Activated naive CD4-positive, alpha-beta T cell (primary cell): ENCODE data around the gene DEPDC5.
"Not testable (repeated sequence)": the region's sequence is repeated elsewhere in the genome, so short reads cannot be mapped to it uniquely, and the experiment has no call there.

Experiments
- DNase-seq, 4 experiments: peaks; one replicate each; lab custom pipeline; 2025; lab: John Stamatoyannopoulos, UW

The DEPDC5 gene

DNA sequence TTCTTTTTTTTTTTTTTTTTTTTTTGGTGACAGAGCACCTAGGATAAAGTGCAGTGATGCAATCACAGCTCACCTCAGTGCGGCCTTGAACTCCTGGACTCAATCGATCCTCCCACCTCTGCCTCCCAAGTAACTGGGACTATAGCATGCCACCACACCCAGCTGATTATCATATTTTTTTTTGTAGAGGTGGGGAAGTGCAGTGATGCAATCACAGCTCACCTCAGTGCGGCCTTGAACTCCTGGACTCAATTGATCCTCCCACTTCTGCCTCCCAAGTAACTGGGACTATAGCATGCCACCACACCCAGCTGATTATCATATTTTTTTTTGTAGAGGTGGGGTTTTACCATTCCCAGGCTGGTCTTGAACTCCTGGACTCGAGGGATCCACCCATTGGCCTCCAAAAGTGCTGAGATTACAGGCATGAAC, 61.6 kb downstream of the DEPDC5 start:
- DNase-seq = not testable (repeated sequence)

DNA sequence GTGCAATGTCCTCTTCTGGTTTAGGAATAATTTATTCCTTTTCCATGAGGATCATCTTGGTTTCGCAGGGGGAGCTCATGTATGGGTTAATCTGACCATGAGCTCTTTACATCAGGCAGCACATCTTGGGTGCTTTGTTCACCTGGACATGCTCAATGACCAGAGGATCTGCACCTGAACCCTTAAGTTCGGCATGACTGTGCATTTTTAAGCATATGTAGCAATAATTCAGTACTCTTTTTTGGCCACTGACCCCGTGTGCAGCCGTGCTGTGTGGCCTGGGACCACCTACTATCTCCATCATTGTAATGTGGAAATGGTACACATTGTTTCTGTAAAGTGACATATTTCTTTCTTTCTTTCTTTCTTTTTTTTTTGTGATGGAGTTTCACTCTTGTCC, 62.9 kb downstream of the DEPDC5 start:
- DNase-seq = no peak

DNA sequence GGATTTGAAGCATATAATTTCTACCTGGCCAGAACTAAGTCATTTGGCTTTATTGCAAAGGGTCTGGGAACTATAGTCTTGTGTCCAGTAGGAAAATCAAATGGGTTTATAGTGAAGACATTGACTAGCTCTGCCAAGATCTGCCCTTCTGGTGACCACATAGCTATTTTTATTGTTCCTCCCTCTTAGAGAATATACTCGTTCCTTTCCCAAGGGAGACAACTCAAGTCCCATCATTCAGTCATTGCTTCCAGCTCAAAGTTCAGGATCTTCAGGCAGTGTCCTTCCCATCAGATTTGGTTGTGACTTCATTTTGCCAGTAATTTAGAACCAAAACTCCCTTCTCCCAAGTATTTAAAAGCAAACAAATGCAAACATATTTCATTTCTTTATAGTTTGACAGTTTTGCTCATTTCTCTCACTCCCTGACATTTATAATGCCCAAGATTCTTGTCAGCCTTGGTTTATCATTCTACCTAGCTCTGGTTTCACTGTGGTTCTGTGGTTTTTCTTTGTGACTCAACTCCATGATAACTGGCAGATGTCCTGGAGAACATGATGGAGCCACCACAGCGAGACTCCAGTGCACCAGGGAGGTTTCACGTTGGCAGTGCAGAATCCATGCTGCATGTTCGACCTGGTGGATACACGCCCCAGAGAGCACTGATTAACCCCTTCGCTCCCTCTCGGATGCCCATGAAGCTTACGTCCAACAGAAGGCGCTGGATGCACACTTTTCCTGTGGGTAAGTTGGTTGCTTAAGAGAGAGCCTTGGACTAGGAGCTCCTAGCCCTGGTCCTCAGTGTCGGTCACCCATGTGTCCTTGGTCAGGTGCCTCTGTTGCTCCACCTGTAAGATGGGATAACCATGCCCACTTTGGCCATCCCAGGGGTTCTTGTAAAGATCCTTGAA, 64.9 kb downstream of the DEPDC5 start:
- no peak for DNase-seq

DNA sequence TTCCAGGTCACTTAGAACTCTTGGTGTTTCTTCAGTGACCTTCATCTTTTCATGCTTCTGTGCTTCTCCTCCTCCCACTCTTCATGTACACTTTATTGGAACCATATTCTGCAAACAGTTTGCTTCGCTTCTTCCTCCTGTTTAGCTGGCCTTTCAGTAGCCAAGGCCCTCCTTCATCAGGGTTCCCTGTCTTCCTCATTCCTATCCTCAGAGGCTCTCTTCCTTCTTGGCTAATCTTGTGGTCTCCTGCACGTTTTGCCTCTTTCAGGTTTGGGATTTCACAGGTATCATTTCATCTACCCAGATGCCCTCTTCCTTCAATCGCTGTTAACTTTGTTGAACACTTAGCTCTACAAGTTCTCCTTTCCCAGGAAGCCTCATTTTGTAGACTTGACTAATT, 66.8 kb downstream of the DEPDC5 start:
- DNase-seq = no peak

DNA sequence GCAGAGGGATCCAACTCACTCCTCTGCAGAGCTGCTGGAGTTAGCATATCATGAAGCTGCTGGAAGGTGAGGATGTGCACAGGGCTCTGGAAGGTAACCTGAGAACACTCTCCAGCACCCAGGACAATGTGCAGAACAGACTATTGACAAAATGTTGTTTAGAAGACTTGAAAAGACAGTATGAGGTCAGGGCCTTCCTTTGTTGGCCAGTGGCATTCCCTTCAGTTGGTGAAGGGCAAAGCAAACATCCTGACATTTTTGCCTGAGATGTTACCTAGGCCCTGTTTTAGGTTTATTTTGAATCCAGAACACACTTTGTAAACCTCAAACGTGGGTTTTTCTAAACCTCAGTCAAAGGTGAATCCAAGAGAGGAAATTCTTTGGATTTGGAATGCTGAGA, 67.8 kb downstream of the DEPDC5 start:
- DNase-seq = no peak

DNA sequence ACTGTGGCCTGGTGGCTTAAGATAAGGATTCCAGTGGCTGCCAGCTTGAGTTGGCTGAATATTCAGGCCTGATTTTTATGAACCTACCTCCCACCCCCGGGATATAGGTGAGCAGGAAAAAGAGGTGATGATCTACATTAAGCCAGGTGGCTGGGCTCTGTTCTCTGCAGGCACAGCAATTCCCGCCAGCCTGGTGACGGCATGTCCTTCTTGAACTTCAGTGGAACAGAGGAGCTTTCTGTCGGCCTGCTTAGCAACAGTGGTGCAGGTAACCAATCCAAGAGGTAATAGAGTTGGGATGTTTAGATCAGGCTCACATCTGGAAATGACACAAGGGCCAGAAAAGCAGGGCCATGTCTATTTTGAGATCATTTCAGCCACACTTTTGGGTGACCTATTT, 68.7 kb downstream of the DEPDC5 start:
- DNase-seq = no peak

DNA sequence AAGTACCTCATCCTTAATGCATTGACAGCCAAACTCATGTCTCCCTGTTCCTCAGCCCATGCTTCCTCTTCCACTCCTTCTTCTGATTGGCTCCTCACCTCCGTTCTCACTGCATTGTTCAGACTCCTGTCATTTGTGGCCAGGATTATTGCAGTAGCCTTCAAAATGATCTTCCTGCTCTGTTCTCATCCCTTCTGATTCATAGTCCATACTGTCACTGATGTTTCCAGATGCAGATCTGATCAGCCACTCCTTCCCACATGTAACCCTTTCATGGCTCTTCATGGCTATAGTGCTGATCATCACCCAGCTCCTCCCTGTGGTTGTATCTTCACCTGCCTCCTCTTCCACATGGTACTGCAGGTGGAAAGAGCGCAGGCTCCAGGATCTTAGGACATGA, 71.7 kb downstream of the DEPDC5 start:
- DNase-seq = no peak

DNA sequence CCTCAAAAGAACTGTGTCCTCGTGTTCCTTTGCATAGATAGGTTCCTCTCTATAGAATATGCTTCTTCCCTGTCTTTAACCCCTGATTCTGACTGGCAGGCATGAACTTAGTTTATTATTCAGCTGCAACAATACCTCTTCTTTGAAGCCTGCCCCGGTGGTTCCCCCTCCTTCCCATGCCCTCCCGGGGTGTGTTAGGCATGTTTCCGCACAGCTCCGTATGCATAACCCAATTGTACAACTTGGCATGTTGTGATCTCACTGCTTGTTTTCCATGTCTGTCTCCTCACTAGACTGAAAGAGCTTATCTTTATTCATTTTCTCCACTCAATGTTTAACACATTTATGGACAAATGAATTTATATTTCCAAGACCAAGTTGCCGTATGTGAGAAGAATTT, 72.6 kb downstream of the DEPDC5 start:
- DNase-seq = no peak

DNA sequence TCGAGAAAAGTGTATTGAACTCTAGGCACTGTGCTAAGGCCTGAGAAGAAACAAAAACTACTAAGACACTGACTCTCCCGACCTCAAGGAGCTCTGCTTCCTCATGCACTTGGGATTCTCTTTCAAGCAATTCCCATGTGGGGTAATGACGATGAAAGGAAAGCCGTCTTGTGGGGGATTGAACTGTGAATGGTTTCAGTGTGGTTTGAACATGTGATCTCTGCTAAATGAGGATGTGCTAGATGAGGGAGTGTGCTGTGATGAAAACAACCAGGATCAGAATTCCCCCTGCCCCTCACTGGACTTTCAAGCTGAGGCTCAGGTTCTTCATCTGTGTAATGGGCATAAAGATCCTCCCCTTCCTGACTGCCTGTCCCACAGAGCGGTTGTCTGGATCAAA, 74.9 kb downstream of the DEPDC5 start:
- no peak for DNase-seq

DNA sequence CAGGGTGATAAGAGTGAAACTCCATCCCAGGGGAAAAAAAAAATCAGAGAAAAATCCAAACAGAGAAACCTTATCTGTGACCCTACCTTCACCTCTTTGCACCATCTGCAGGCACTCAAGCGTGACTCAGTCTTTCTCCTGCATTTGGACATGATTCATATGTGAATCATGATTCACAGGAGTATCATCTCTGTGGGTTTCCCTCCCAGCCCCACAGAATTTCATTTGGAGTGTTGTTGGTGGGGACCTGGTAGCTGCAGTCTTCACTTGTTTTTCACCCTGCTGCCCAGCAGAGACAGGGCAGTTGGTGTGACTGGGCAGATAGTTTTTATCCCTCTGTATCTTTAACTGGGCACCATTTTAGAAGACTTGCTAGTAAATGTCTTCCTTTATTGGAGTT, 75.7 kb downstream of the DEPDC5 start:
- DNase-seq = no peak

DNA sequence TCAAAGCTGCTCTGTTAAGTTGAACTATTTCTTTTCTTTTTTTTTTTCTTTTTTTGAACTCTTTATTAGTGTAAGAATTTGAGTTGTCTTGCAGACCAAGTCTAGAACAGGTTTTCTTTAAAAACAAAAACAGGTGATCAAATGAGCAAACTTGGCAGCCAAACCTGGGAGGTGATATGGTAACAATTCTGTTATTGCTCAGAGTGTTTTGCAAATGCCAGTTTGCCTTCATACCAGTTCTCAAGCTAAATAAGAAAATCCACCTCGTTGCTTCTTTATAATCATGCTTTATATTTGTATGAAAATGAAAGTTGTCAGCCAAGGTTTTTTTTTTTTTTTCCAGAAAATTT, 76.9 kb downstream of the DEPDC5 start:
- no peak for DNase-seq

DNA sequence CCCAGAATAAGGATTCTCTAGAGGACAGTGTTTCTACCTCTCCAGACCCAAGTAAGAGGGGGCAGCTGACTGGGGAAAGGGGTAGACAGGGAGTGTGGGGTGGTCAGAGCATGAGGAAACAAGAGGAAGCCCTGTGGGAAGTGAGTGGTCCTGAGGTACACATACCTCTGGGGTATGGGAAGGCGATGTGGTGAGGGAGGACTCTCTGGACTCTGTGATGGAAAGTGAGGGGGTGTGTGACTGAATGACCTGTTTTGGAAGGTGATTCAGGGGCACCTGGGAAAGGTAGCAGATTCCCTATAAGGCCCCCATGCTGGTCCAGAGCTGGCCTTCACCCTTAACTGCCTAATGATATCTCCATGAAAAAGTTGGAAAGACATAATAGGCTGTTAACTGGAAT, 80.1 kb downstream of the DEPDC5 start:
- DNase-seq = no peak

DNA sequence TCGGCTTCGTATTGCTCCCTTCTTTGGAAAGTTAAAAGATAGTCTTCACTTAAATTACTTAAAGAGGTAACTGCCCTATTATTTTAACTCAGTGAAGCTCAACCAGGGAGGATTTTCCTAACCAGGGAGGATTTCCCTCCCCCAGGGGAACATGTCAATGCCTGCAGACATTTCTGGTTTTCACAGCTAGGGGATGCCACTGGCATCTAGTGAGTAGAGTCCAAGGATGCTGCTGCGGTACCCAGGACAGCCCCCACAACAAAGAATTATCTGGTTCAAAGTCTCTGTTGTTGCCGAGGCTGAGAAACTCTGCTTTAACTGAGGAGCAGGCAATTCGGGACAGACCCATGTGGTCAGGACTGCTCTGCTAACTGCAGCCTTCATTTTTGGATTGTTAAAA, 82.2 kb downstream of the DEPDC5 start:
- no peak for DNase-seq

DNA sequence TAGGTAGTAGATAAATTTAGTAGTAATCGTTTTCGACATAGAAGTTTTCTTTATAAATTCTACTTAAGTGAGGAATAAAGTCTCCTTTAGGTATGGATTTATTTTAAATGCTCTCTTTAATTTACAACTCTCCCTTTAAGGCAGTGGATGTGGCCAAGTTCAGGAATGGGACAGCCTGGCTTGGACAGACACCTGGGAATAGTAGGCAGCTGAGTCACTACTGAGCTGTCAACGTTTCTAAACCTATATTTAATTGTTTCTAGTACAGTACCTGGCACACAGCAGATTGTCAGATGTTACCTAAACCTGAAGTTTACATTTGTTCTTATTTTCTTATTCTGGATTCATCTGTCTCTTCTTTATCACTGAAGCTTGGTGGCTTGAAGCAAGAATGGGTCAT, 85.1 kb downstream of the DEPDC5 start:
- no peak for DNase-seq

DNA sequence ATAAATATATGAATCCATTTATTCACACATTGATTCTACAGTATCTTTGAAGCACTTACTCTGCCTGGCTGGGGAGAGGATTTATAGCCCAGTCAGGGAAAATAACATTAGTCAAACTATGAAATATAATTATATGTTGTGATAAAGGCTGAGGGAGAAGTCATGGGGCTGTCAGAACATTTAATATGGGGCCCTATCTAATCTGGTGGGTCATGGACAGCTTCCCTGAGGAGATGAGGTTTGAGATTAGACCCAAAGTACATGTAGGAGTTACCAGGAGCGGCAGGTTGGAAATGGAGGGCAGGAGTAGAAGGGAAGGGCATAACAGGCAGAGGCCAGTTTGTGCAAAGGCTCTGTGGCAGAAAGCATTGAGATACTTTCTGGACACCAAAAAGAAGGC, 86.2 kb downstream of the DEPDC5 start:
- no peak for DNase-seq

DNA sequence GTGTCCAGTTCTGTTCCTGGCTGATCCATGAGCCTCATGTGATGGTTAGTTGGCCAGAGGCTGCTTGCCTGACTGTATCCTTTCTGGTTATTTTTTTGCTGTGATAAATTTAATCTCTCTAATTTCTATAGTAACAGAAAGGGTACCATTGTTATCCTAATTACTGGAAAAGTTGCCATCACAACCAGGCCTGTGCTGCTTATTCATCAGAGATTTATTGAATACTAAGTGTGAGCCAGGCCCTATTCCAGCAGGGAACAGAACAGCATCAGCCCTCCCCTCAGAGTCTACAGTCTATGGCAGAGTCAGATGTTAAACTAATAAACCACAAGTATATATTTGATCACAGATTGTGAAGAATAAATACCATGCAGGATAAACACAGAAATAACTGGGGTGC, 86.8 kb downstream of the DEPDC5 start:
- no peak for DNase-seq

DNA sequence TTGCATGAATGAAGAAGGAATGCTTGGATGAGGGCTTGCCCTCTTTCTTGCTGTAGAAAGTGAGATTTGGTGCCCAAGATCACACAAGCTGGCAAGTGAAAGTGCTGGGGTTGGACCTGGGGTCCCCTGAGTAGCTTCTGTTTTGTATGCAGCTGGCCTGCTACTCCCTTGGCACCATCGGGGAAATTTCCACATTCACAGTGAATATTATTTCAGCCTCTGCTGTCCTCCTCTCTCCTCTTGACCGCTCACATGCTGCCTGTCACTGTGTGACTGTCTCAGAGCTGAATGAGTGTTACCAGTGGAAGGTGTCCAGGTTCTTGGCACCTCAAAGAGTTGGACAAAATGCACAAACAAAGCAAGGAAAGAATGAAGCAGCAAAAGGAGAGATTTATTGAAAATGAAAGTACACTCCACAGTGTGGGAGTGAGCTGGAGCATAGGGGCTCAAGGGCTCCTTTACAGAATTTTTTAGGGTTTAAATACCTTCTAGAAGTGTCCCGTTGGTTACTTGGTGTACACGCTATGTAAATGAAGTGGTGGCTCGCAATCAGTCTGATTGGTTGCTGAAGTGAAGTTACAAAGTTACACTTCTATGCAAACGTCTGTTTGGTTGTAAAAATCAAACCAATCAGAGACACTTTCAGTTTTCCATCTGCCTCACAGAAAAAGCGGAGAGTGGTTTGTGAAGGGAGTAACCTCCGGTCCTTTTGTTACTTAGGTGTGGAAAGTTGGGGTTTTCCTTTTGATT, 87.4 kb downstream of the DEPDC5 start:
- DNase-seq = no peak

DNA sequence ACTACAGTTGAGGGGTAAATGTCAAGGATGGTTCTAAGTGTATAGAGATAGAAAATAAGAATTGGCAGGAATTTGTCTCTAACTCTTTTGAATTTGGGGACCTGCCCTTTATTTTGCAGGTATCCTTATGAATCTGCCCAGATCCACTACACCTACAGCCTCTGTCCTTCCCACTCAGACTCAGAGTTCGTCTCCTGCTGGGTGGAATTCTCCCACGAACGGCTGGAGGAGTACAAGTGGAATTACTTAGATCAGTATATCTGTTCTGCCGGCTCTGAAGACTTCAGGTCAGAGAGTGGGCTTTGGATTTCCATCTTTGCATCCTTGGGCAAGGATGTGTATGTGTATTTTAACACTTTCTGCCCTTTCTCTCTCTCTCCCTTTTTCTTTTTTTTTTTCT, 89.7 kb downstream of the DEPDC5 start:
- no peak for DNase-seq

DNA sequence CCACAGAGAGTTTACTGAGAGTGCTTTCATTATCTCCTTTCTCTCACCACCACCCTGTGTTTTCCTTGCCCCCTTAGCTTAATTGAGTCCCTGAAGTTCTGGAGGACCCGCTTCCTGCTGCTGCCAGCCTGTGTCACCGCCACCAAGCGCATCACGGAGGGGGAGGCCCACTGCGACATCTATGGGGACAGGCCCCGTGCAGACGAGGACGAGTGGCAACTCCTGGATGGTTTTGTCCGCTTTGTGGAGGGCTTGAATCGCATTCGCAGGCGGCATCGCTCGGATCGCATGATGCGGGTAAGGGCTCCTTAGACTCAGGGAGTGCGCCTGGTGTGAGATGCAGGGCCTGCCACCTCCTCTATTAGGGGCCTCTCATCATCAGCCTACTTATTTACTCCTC, 91.1 kb downstream of the DEPDC5 start:
- no peak for DNase-seq

DNA sequence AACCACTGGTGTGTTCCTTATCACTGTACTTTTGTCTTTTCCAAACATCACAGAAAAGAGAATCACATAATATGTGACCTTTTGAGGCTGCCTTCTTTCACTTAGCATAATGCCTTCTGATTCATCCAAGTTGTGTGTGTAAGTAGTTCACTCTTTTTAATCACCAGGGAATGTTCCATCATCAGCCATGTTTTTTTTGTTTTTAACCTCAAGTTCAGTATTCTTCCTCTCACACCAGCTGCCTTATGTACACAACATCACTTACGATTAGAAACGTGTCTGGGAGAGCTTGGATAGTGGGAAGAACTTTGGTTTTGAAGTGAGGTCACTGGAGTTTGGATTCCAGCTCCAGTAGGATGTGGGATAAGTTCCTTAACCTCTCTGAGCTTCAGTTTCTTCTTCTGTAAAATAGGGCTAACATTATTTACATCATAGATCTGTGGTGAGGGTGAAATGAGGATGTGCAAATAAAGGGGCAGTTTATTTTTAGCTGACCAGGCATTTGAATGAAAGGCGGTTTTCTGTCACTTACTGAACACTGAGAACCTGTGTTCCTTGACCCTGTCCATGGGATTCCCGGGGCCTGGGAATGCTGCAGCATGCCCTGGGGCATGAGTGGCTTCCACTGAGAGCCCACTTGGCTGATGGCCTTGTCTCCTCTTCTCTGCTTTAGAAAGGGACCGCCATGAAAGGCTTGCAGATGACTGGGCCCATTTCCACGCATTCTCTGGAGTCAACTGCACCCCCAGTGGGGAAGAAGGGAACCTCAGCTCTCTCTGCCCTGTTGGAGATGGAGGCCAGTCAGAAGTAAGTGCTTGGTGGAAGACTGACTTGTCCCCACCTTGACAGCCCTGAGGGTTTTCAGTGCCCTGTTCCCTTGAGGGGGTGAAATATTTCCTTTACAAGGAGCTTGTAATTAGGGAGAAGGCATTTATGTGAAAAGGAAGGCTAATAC, 92.6 kb downstream of the DEPDC5 start:
- no peak for DNase-seq

DNA sequence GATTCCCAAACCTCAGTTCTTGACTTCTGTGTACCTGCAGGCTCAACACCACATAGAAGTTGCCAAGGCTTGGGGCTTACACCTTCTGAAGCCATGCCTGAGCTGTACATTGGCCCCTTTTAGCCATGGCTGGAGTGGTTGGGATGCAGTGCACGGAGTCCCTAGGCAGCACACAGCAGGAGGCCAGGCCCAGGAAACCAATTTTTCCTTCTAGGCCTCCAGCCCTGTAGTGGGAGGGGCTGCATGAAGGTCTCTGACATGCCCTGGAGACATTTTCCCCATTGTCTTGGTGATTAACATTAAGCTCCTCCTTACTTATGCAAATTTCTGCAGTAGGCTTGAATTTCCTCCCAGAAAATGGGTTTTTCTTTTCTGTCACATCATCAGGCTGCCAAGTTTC, 94.6 kb downstream of the DEPDC5 start:
- no peak for DNase-seq

DNA sequence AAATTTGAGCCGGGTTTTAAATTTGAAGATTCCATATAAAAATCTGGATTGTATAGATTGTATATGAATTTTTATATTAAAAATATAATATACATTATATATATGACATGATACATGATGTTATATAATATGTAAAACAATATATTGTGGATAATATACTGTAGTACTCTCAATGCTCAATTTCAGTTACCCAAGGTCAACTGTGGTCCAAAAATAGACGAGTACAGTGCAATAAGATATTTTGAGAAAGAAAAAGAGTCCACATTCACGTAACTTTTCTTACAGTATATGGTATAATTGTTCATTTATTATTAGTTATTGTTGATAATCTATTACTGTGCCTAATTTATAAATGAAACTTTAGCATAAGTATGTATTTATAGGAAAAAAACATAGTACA, 96.3 kb downstream of the DEPDC5 start:
- no peak for DNase-seq
